H1 (cell line): ENCODE results near the gene FRY. TPM values are rescaled to one million over a fixed set of nuclear protein-coding genes. Genes with fewer than 3 reads are reported as not detected.

Source experiments
- CTCF ChIA-PET: fragments of 300-600 bp; sonication (Branson Sonifier 250); formaldehyde crosslinking; loops from one replicate; lab custom pipeline; 2021; ENCODE audit not compliant: partially characterized antibody; lab: Charles Lee
- POLR2A ChIA-PET: fragments of 300-600 bp; sonication (Branson Sonifier 250); formaldehyde crosslinking; loops from one replicate; lab custom pipeline; 2021; ENCODE audit warnings: inconsistent platforms; ENCODE audit not compliant: partially characterized antibody; lab: Charles Lee
- DNase-seq, 2 experiments: peaks; one replicate each; pipeline versions ENCODE4 v3.0.0 to v3.0.0-alpha.2; 2010 to 2022; ENCODE audit warnings: low spot score in 2 of 2, low read depth in 1 of 2, mixed read lengths in 1 of 2
- FAIRE-seq: peaks from 2 replicates; lab custom pipeline; 2011; peaks lifted over from hg19 to GRCh38; lab: Jason Lieb, UNC
- H2AFZ ChIP-seq: 2 replicates; pipeline ENCODE4 v1.8.1; 2012; ENCODE audit warnings: low read length, inconsistent platforms
- H2AK5ac ChIP-seq: 2 replicates; pipeline ENCODE4 v1.6.1; 2013; ENCODE audit warnings: low read depth, low read length
- H2BK120ac ChIP-seq: replicated peaks from 2 replicates; pipeline ENCODE3; 2013; ENCODE audit warnings: low read depth, low read length, inconsistent platforms
- H2BK12ac ChIP-seq: 2 replicates; pipeline ENCODE4 v1.6.1; 2013; ENCODE audit warnings: low read depth, low read length
- H2BK15ac ChIP-seq: 2 replicates; pipeline ENCODE4 v1.6.1; 2013; ENCODE audit warnings: low read length
- H2BK20ac ChIP-seq: 2 replicates; pipeline ENCODE4 v1.6.1; 2013; ENCODE audit warnings: low read length
- H2BK5ac ChIP-seq: 2 replicates; pipeline ENCODE4 v1.6.1; 2013; ENCODE audit warnings: low read depth, low read length
- H3K14ac ChIP-seq: 2 replicates; pipeline ENCODE4 v1.6.1; 2013; ENCODE audit warnings: inconsistent platforms; ENCODE audit not compliant: insufficient read length
- H3K18ac ChIP-seq: 2 replicates; pipeline ENCODE4 v1.6.1; 2013; ENCODE audit warnings: low read length; ENCODE audit errors: extremely low read depth
- H3K23ac ChIP-seq: 2 replicates; pipeline ENCODE4 v1.6.1; 2013; ENCODE audit warnings: inconsistent platforms; ENCODE audit not compliant: insufficient read length
- H3K23me2 ChIP-seq: 2 replicates; pipeline ENCODE4 v1.6.1; 2013; ENCODE audit warnings: low read depth, low read length
- H3K27ac ChIP-seq: 2 replicates; pipeline ENCODE4 v1.6.1; 2011; ENCODE audit warnings: low read depth, low read length, inconsistent platforms
- H3K27me3 ChIP-seq, 4 experiments: replicated peaks in 1 of 4; 1 replicate in 1 of 4; 2 replicates in 3 of 4; pipeline versions ENCODE4 v1.6.1 to v1.8.1; 2011 to 2013; ENCODE audit warnings: low read length in 3 of 4, mild to moderate bottlenecking in 3 of 4, inconsistent platforms in 2 of 4, mixed read lengths in 2 of 4, moderate library complexity in 1 of 4; ENCODE audit not compliant: control insufficient read depth in 3 of 4, insufficient read depth in 3 of 4; ENCODE audit errors: extremely low read depth in 1 of 4
- H3K36me3 ChIP-seq, 4 experiments: 2 replicates each; pipeline versions ENCODE4 v1.6.1 to v1.8.1; 2011 to 2013; ENCODE audit warnings: mild to moderate bottlenecking in 4 of 4, low read length in 3 of 4, moderate library complexity in 2 of 4, control low read depth in 1 of 4, inconsistent platforms in 1 of 4; ENCODE audit not compliant: insufficient read depth in 4 of 4, control insufficient read depth in 2 of 4
- H3K4ac ChIP-seq: replicated peaks from 2 replicates; pipeline ENCODE3; 2013; ENCODE audit warnings: low read length, low read depth, mixed read lengths, inconsistent platforms; ENCODE audit not compliant: insufficient read length
- H3K4me1 ChIP-seq, 4 experiments: replicated peaks in 1 of 4; 1 replicate in 1 of 4; 2 replicates in 3 of 4; pipeline versions ENCODE4 v1.6.1 to v1.8.1; 2011 to 2013; ENCODE audit warnings: low read length in 3 of 4, inconsistent platforms in 2 of 4, mixed read lengths in 1 of 4; ENCODE audit not compliant: insufficient read depth in 4 of 4, control insufficient read depth in 3 of 4
- H3K4me2 ChIP-seq, 2 experiments: 2 replicates each; pipeline versions ENCODE4 v1.6.1 to v1.8.1; 2011 to 2013; ENCODE audit warnings: low read depth in 2 of 2, low read length in 2 of 2, control low read depth in 1 of 2, inconsistent platforms in 1 of 2, mild to moderate bottlenecking in 1 of 2; ENCODE audit not compliant: insufficient read depth in 1 of 2
- H3K4me3 ChIP-seq, 4 experiments: fragments of 200-600, 300-600 bp in 1 of 4; sonication (generic), shearing (Covaris generic), sonication (Bioruptor Twin) in 1 of 4; 2 replicates each; pipeline versions ENCODE4 v1.5.1 to v1.8.1; 2011 to 2016; ENCODE audit warnings: low read length in 4 of 4, low read depth in 3 of 4, control low read depth in 2 of 4, inconsistent platforms in 2 of 4, mild to moderate bottlenecking in 2 of 4, mixed read lengths in 1 of 4, moderate library complexity in 1 of 4; ENCODE audit not compliant: insufficient read depth in 2 of 4; ENCODE audit errors: extremely low read depth in 1 of 4
- H3K56ac ChIP-seq: replicated peaks from 2 replicates; pipeline ENCODE3; 2013; ENCODE audit warnings: low read depth, mild to moderate bottlenecking, mixed read lengths, low read length, inconsistent platforms; ENCODE audit not compliant: insufficient read length
- H3K79me1 ChIP-seq: 2 replicates; pipeline ENCODE4 v1.6.1; 2013; ENCODE audit warnings: low read depth, low read length, control low read depth
- H3K79me2 ChIP-seq, 2 experiments: 2 replicates each; pipeline versions ENCODE4 v1.6.1 to v1.8.1; 2012 to 2013; ENCODE audit warnings: low read length in 2 of 2, mild to moderate bottlenecking in 2 of 2, inconsistent platforms in 1 of 2; ENCODE audit not compliant: insufficient read depth in 2 of 2, control insufficient read depth in 1 of 2
- H3K9ac ChIP-seq, 4 experiments: replicated peaks in 1 of 4; 1 replicate in 1 of 4; 2 replicates in 3 of 4; pipeline versions ENCODE4 v1.6.1 to v1.8.1; 2011 to 2013; ENCODE audit warnings: low read depth in 3 of 4, low read length in 3 of 4, control low read depth in 2 of 4, mild to moderate bottlenecking in 2 of 4, moderate library complexity in 2 of 4, inconsistent platforms in 1 of 4; ENCODE audit errors: extremely low read depth in 1 of 4
- H3K9me3 ChIP-seq, 2 experiments: 2 replicates each; pipeline versions ENCODE4 v1.6.1 to v1.8.1; 2012 to 2013; ENCODE audit warnings: mild to moderate bottlenecking in 2 of 2, moderate library complexity in 2 of 2, control low read depth in 1 of 2, inconsistent platforms in 1 of 2, low read depth in 1 of 2, low read length in 1 of 2, mixed read lengths in 1 of 2; ENCODE audit not compliant: insufficient read depth in 2 of 2
- H4K20me1 ChIP-seq, 2 experiments: replicated peaks in 1 of 2; 2 replicates each; pipeline versions ENCODE3 to v1.8.1; 2011 to 2013; ENCODE audit warnings: inconsistent platforms in 2 of 2, low read length in 2 of 2, mild to moderate bottlenecking in 1 of 2; ENCODE audit not compliant: insufficient read depth in 2 of 2, control insufficient read depth in 1 of 2
- H4K5ac ChIP-seq: 2 replicates; pipeline ENCODE4 v1.6.1; 2013; ENCODE audit warnings: low read length, low read depth, mixed read lengths, inconsistent platforms; ENCODE audit not compliant: insufficient read length
- H4K8ac ChIP-seq: 2 replicates; pipeline ENCODE4 v1.8.0; 2013; ENCODE audit warnings: mild to moderate bottlenecking, moderate library complexity, low read length, inconsistent platforms; ENCODE audit not compliant: insufficient read depth; ENCODE audit errors: extremely low read depth
- H4K91ac ChIP-seq: replicated peaks from 2 replicates; pipeline ENCODE3; 2013; ENCODE audit warnings: low read length, mixed read lengths, inconsistent platforms; ENCODE audit not compliant: insufficient read length
- ATF3 ChIP-seq: IDR thresholded peaks from 2 replicates; pipeline ENCODE4 v1.6.1; 2011; ENCODE audit warnings: low read depth, mild to moderate bottlenecking, low read length; ENCODE audit not compliant: insufficient read depth
- BCL11A ChIP-seq, 2 experiments: IDR thresholded peaks; one replicate each; pipeline ENCODE4 v1.6.1; 2011; ENCODE audit warnings: low read depth in 2 of 2, low read length in 2 of 2, mild to moderate bottlenecking in 2 of 2
- CBX8 ChIP-seq: fragments of 300-800, 300-1000 bp; sonication (generic); IDR thresholded peaks from 2 replicates; pipeline ENCODE4 v1.7.1; 2016; ENCODE audit warnings: low read depth, low read length, borderline replicate concordance
- EP300 ChIP-seq, 2 experiments: IDR thresholded peaks; 1 replicate in 1 of 2; 2 replicates in 1 of 2; pipeline ENCODE4 v1.6.1; 2011 to 2012; ENCODE audit warnings: low read depth in 2 of 2, low read length in 2 of 2, mild to moderate bottlenecking in 2 of 2, borderline replicate concordance in 1 of 2, inconsistent platforms in 1 of 2, moderate library complexity in 1 of 2
- FOSL1 ChIP-seq: IDR thresholded peaks from 2 replicates; pipeline ENCODE4 v1.6.1; 2011; ENCODE audit warnings: mild to moderate bottlenecking, low read depth, low read length, moderate library complexity; ENCODE audit not compliant: insufficient read depth
- GTF2F1 ChIP-seq: IDR thresholded peaks from 2 replicates; pipeline ENCODE4 v1.6.1; 2012; ENCODE audit warnings: low read depth, low read length, improper control_type of control experiment, borderline replicate concordance
- JUN ChIP-seq: IDR thresholded peaks from 2 replicates; pipeline ENCODE4 v1.6.1; 2011; ENCODE audit warnings: low read depth, mild to moderate bottlenecking, improper control_type of control experiment, low read length
- KDM1A ChIP-seq: fragments of 200-600, 300-600 bp; sonication (generic); IDR thresholded peaks from 2 replicates; pipeline ENCODE4 v1.7.1; 2016; ENCODE audit warnings: mild to moderate bottlenecking, low read length, borderline replicate concordance
- KDM5A ChIP-seq: fragments of 200-600 bp; IDR thresholded peaks from 2 replicates; pipeline ENCODE4 v1.7.1; 2012; ENCODE audit warnings: mild to moderate bottlenecking, low read length, inconsistent platforms, mixed read lengths
- PHF8 ChIP-seq: fragments of 200-600 bp; sonication (generic); conservative IDR thresholded peaks from 2 replicates; pipeline ENCODE4 v1.7.1; 2012; ENCODE audit warnings: low read depth, mild to moderate bottlenecking, inconsistent platforms, low read length, moderate library complexity
- SP4 ChIP-seq: IDR thresholded peaks from 2 replicates; pipeline ENCODE4 v1.6.1; 2012; ENCODE audit warnings: low read length, inconsistent platforms
- SRF ChIP-seq: IDR thresholded peaks from 2 replicates; pipeline ENCODE4 v1.6.1; 2011; ENCODE audit warnings: mild to moderate bottlenecking, low read depth, low read length, moderate library complexity
- TAF1 ChIP-seq: IDR thresholded peaks from 2 replicates; pipeline ENCODE4 v1.6.1; 2011; ENCODE audit warnings: mild to moderate bottlenecking, low read depth, low read length
- TBP ChIP-seq: IDR thresholded peaks from 2 replicates; pipeline ENCODE4 v1.6.1; 2011; ENCODE audit warnings: low read depth, low read length, improper control_type of control experiment
- TCF12 ChIP-seq: IDR thresholded peaks from 2 replicates; pipeline ENCODE4 v1.6.1; 2011; ENCODE audit warnings: low read depth, mild to moderate bottlenecking, low read length
- WGBS, 2 experiments: shearing (Covaris generic) in 1 of 2; methylation state at CpG; one replicate each; pipeline versions ENCODE4 v1.1.6 to v1.1.7; 2013 to 2015; ENCODE audit warnings: low lambda C conversion rate in 2 of 2, mixed read lengths in 2 of 2, inconsistent platforms in 1 of 2, low coverage in 1 of 2, missing lambda C conversion rate in 1 of 2; ENCODE audit not compliant: insufficient replicate concordance in 2 of 2, insufficient coverage in 1 of 2, insufficient read length in 1 of 2; ENCODE audit errors: extremely low coverage in 1 of 2, missing lambda C conversion rate in 1 of 2; 5-methylcytosine and 5-hydroxymethylcytosine counted together
- polyA plus RNA-seq, 7 experiments: library from polyadenylated mRNA; depleted of rRNA in 3 of 7; stranded (reverse) in 5 of 7; unstranded in 2 of 7; fragments of >200 nt in 5 of 7; fragments of 200-250 nt in 2 of 7; gene quantifications; 1 replicate in 5 of 7; 2 replicates in 1 of 7; 4 replicates in 1 of 7; pipeline versions ENCODE4 v1.2.1 to v1.2.3, GENCODE V29; 2011 to 2013; ENCODE audit warnings: missing spikeins in 2 of 7, mixed read lengths in 2 of 7
- total RNA-seq: library from RNA; stranded (reverse); fragmentation: NEBNext Ultra II Directional; extraction: Animal tissue kit (Norgen Biotek cat#: 25700); gene quantifications from 2 replicates; pipeline ENCODE4 v1.2.1, GENCODE V29; 2021

Gene FRY
- total and polyA plus RNA-seq, 2 of the 8 experiments (the other 6 are each of a cell fraction or from before 2014, with no cell fraction given), result 4.3 to 9.2 TPM

- Histone ChIP-seq H4K8ac (no peak overlapping the region), H3K27ac (no peak overlapping the region), H3K4me1 (no peaks in the 10 kb centered on the region), H3K23ac (no peak overlapping the region), H4K20me1 (no peaks in the 10 kb centered on the region), H3K36me3 (no peaks in the 10 kb centered on the region), H2AK5ac (no peak overlapping the region), H4K5ac (no peak overlapping the region), H3K9me3 (peaks cover 5 to 10% of the 10 kb centered on the region in 2 experiments; a peak in 2 of 4 replicates), H3K79me1 (no peaks in the 10 kb centered on the region), H2BK12ac (no peak overlapping the region), H3K4me3 (no peak overlapping the region), H3K79me2 (no peaks in the 10 kb centered on the region), H3K56ac (no peak overlapping the region), H2BK20ac (no peak overlapping the region), H2BK120ac (no peak overlapping the region), H2BK5ac (no peak overlapping the region; the same call in 1 of the 2 replicates), H3K18ac (no peak overlapping the region), H4K91ac (no peak overlapping the region), H2AFZ (no peak overlapping the region), H3K4me2 (no peak overlapping the region), H3K4ac (no peak overlapping the region), H3K23me2 (no peaks in the 10 kb centered on the region), H3K9ac (no peak overlapping the region), H2BK15ac (no peak overlapping the region), H3K14ac (no peak overlapping the region), H3K27me3 (no peaks in the 10 kb centered on the region)
- DNase-seq (no peak), FAIRE-seq (no peak)
- TF ChIP-seq TCF12 (no peak), CBX8 (no peak), TAF1 (no peak), SRF (no peak), TBP (no peak), PHF8 (no peak), EP300 (IDR thresholded peaks at IDR 0.05; ENCODE audit: borderline replicate concordance in 1 of 2, low read depth in 2 of 2, low read length in 2 of 2) (no peak), FOSL1 (no peak), KDM1A (no peak), JUN (no peak), ATF3 (no peak), SP4 (no peak), KDM5A (no peak), BCL11A (IDR thresholded peaks at IDR 0.05; ENCODE audit: low read depth in 2 of 2, low read length in 2 of 2) (no peak), GTF2F1 (no peak)
- WGBS, 2 experiments, result 100% methylated on average over 1 of the region's 1 CpG; no CpG with 5 or more reads in 1 of the 2 experiments
- ChIA-PET CTCF (interaction anchor here (1.6 kb wide), 1 partner anchor 9 kb away, joined by 6 read pairs; no protein-coding TSS in a partner anchor), POLR2A (no interaction called here)
These were observed 33.9 kb upstream of the FRY start for GRCh38 chr13:31997641-31998040.
